ENCODE measurements around the gene SLC4A8.

DNA sequence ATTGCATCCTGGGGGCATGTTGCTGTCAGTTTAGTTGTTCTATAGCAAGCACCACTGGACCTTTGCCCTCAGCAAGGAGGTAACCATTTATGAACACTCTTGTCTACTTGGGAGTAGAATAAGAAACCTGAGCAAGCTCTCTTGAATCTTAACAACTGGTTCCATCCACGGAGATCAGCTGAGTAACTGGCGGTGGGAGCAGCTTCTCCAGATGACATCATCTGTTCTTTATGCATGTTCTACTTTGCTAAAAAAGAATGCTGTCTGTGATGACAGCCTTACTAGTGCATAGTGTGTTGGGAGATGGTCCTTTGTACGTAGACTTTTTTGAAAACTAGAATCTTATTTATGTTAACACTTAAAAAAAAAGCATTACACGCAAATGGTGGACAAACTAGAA lies 17.7 kb downstream of the SLC4A8 start:
- no peak for TF ChIP-seq POLR2A (IDR thresholded peaks at IDR 0.05)
- TF ChIP-seq, protein P1, sequence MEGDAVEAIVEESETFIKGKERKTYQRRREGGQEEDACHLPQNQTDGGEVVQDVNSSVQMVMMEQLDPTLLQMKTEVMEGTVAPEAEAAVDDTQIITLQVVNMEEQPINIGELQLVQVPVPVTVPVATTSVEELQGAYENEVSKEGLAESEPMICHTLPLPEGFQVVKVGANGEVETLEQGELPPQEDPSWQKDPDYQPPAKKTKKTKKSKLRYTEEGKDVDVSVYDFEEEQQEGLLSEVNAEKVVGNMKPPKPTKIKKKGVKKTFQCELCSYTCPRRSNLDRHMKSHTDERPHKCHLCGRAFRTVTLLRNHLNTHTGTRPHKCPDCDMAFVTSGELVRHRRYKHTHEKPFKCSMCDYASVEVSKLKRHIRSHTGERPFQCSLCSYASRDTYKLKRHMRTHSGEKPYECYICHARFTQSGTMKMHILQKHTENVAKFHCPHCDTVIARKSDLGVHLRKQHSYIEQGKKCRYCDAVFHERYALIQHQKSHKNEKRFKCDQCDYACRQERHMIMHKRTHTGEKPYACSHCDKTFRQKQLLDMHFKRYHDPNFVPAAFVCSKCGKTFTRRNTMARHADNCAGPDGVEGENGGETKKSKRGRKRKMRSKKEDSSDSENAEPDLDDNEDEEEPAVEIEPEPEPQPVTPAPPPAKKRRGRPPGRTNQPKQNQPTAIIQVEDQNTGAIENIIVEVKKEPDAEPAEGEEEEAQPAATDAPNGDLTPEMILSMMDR (IDR thresholded peaks at IDR 0.05) = no peak

All from adrenal gland (tissue), 5 donors.